Stimulated activated CD4-positive, alpha-beta T cell treated with anti-CD3 and anti-CD28 coated beads, TNF-alpha, amount 100 ng/mL, for 1 hour (primary cell): ENCODE results near the gene IL4.

Experiments
- DNase-seq, 3 donors: peaks; one replicate each; pipeline ENCODE4 v3.0.0-alpha.2; 2020; ENCODE audit warnings: low read depth in 3 of 3, low spot score in 1 of 3

Gene IL4

GRCh38 chr5:132673488-132673887, 301 bp upstream of the IL4 start:
- no peak for DNase-seq

- DNase-seq: no peak
These were observed 1.1 kb downstream of the IL4 start for GRCh38 chr5:132674671-132675506.

- no peak for DNase-seq
These were observed 2.3 kb downstream of the IL4 start for GRCh38 chr5:132675936-132676689.

- DNase-seq: no peak
These were observed 3.4 kb downstream of the IL4 start for GRCh38 chr5:132677191-132677590.

- DNase-seq: no peak
These were observed 4.1 kb downstream of the IL4 start for GRCh38 chr5:132677682-132678400.

- DNase-seq: no peak
These were observed 4.9 kb downstream of the IL4 start for GRCh38 chr5:132678735-132679134.

GRCh38 chr5:132679166-132679565, 5.4 kb downstream of the IL4 start:
- DNase-seq: no peak

- no peak for DNase-seq
These were observed 6.1 kb downstream of the IL4 start for GRCh38 chr5:132679717-132680380.

GRCh38 chr5:132680780-132681475, 7.1 kb downstream of the IL4 start:
- no peak for DNase-seq

GRCh38 chr5:132681476-132681831, 7.7 kb downstream of the IL4 start:
- DNase-seq: no peak

GRCh38 chr5:132681983-132682382, 8.2 kb downstream of the IL4 start:
- no peak for DNase-seq

- no peak for DNase-seq
These were observed 10.7 kb downstream of the IL4 start for GRCh38 chr5:132684491-132684890.

- DNase-seq: no peak
These were observed 11.3 kb downstream of the IL4 start for GRCh38 chr5:132684922-132685720.

GRCh38 chr5:132686193-132686592, 12.4 kb downstream of the IL4 start:
- DNase-seq: no peak

GRCh38 chr5:132687995-132688394, 14.2 kb downstream of the IL4 start:
- no peak for DNase-seq

GRCh38 chr5:132688536-132689339, 14.9 kb downstream of the IL4 start:
- DNase-seq: no peak

GRCh38 chr5:132689513-132689912, 15.7 kb downstream of the IL4 start:
- DNase-seq: no peak

GRCh38 chr5:132690156-132690555, 16.4 kb downstream of the IL4 start:
- DNase-seq: no peak
